ENCODE measurements around the gene ACTN2.

DNA sequence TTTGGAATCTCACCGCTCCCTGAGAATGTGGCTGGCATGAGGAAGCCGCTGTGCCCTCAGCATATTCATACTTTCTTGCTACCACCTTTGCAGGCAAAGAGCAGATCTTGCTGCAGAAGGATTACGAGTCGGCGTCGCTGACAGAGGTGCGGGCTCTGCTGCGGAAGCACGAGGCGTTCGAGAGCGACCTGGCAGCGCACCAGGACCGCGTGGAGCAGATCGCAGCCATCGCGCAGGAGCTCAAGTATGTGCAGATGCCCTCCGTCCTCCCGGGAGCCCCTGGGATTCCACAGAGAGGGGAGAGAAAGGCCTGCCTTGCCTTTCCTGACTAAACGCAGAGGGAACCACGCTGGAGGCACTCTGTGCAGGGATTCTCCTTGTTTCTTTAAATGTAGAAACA lies 58.2 kb downstream of the ACTN2 start:
- no peak for TF ChIP-seq EZH2 (IDR thresholded peaks at IDR 0.05; ENCODE audit: borderline replicate concordance)
- TF ChIP-seq, protein P1, sequence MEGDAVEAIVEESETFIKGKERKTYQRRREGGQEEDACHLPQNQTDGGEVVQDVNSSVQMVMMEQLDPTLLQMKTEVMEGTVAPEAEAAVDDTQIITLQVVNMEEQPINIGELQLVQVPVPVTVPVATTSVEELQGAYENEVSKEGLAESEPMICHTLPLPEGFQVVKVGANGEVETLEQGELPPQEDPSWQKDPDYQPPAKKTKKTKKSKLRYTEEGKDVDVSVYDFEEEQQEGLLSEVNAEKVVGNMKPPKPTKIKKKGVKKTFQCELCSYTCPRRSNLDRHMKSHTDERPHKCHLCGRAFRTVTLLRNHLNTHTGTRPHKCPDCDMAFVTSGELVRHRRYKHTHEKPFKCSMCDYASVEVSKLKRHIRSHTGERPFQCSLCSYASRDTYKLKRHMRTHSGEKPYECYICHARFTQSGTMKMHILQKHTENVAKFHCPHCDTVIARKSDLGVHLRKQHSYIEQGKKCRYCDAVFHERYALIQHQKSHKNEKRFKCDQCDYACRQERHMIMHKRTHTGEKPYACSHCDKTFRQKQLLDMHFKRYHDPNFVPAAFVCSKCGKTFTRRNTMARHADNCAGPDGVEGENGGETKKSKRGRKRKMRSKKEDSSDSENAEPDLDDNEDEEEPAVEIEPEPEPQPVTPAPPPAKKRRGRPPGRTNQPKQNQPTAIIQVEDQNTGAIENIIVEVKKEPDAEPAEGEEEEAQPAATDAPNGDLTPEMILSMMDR (IDR thresholded peaks at IDR 0.05; ENCODE audit: poor library complexity): no peak
- TF ChIP-seq EZH2phosphoT487 (IDR thresholded peaks at IDR 0.05; ENCODE audit: low read depth, severe bottlenecking, unreplicated experiment): no peak

Data from hepatocyte (in vitro differentiated cells).